NCI-H460 (cell line): ENCODE measurements around the gene SLC30A1. TPM values are rescaled to one million over a fixed set of nuclear protein-coding genes. Genes with fewer than 3 reads are reported as not detected.
A peak's percentile ranks its signal among the peaks of the same experiment; 100 is the strongest.
"Not testable (repeated sequence)": the region's sequence is repeated elsewhere in the genome, so short reads cannot be mapped to it uniquely, and the experiment has no call there.

Experiments used
- DNase-seq: peaks from one replicate; pipeline ENCODE4 v3.0.0-alpha.2; 2016; ENCODE audit warnings: low read depth; ENCODE audit errors: extremely low read depth
- total RNA-seq: library from RNA; depleted of rRNA; stranded (reverse); fragments of >200 nt; shearing (Covaris generic); gene quantifications from 2 replicates; pipeline ENCODE4 v1.2.3, GENCODE V29; 2014

Gene SLC30A1
- total RNA-seq, 1 experiment from 2014 or later: 35.3 TPM

GRCh38 chr1:211551638-211552460, 27.1 kb downstream of the SLC30A1 start:
- DNase-seq: peak; percentile 88

- DNase-seq: no peak
Observed at GRCh38 chr1:211549092-211549711, 29.8 kb downstream of the SLC30A1 start.

GRCh38 chr1:211548321-211549091, 30.5 kb downstream of the SLC30A1 start:
- DNase-seq: no peak

GRCh38 chr1:211547710-211548109, 31.3 kb downstream of the SLC30A1 start:
- no peak for DNase-seq

- DNase-seq: no peak
Observed at GRCh38 chr1:211546543-211546942, 32.4 kb downstream of the SLC30A1 start.

- DNase-seq: no peak
Observed at GRCh38 chr1:211543025-211543424, 35.9 kb downstream of the SLC30A1 start.

GRCh38 chr1:211541720-211542477, 37.1 kb downstream of the SLC30A1 start:
- no peak for DNase-seq

- no peak for DNase-seq
Observed at GRCh38 chr1:211541278-211541677, 37.7 kb downstream of the SLC30A1 start.

- not testable (repeated sequence) for DNase-seq
Observed at GRCh38 chr1:211540824-211541223, 38.1 kb downstream of the SLC30A1 start.

GRCh38 chr1:211538287-211538686, 40.7 kb downstream of the SLC30A1 start:
- no peak for DNase-seq

- DNase-seq: no peak
Observed at GRCh38 chr1:211537253-211537652, 41.7 kb downstream of the SLC30A1 start.

GRCh38 chr1:211536606-211537005, 42.4 kb downstream of the SLC30A1 start:
- DNase-seq: no peak

GRCh38 chr1:211535346-211535745, 43.6 kb downstream of the SLC30A1 start:
- DNase-seq: no peak

GRCh38 chr1:211534545-211535291, 44.2 kb downstream of the SLC30A1 start:
- DNase-seq: no peak

- no peak for DNase-seq
Observed at GRCh38 chr1:211532088-211532444, 46.9 kb downstream of the SLC30A1 start.

GRCh38 chr1:211531194-211532087, 47.5 kb downstream of the SLC30A1 start:
- no peak for DNase-seq

GRCh38 chr1:211530102-211530501, 48.9 kb downstream of the SLC30A1 start:
- DNase-seq: no peak

- no peak for DNase-seq
Observed at GRCh38 chr1:211529453-211529852, 49.5 kb downstream of the SLC30A1 start.

- DNase-seq: no peak
Observed at GRCh38 chr1:211529011-211529410, 50.0 kb downstream of the SLC30A1 start.
